Lung microvascular endothelial cell (primary cell): ENCODE data around the gene XNDC1N. TPM values are rescaled to one million over a fixed set of nuclear protein-coding genes. Genes with fewer than 3 reads are reported as not detected.

Experiments used
- total RNA-seq: library from RNA; depleted of rRNA; stranded (reverse); fragments of >200 nt; gene quantifications from 2 replicates; pipeline ENCODE4 v1.2.1, GENCODE V29; 2014

Gene XNDC1N
- total RNA-seq, 1 donor from 2014 or later = 6.0 TPM

Other genes starting within 250 kb of the XNDC1N start
- not detected in 2 replicates for gene DEFB108B, start 95.4 kb downstream of the XNDC1N start, total RNA-seq
- gene DEFB131B, start 50.1 kb downstream of the XNDC1N start, total RNA-seq = not detected in 2 replicates
- 22.4 and 27.8 TPM in 2 replicates for gene RNF121, start 452 bp upstream of the XNDC1N start, total RNA-seq
- gene IL18BP, start 70.3 kb upstream of the XNDC1N start, total RNA-seq = 1.1 and 2.0 TPM in 2 replicates
- 103 and 107 TPM in 2 replicates for gene NUMA1, start 151.9 kb upstream of the XNDC1N start, total RNA-seq
- gene LRRC51, start 152.3 kb upstream of the XNDC1N start, total RNA-seq = 2.4 and 4.0 TPM in 2 replicates
- 78.7 and 95.0 TPM in 2 replicates for gene LAMTOR1, start 174.7 kb upstream of the XNDC1N start, total RNA-seq
- gene TOMT, start 177.3 kb upstream of the XNDC1N start, total RNA-seq = 0.20 TPM in 1 of 2 replicates, not detected in the other
- gene ANAPC15, start 184.1 kb upstream of the XNDC1N start, total RNA-seq = 16.9 and 25.1 TPM in 2 replicates
- gene FOLR3, start 207.1 kb upstream of the XNDC1N start, total RNA-seq = not detected in 2 replicates